Duodenal mucosa (tissue), 2 donors: ENCODE data around the gene MORN5.

Source experiments
- H3K27ac ChIP-seq: one replicate; pipeline ENCODE4 v1.7.0; 2013; ENCODE audit warnings: low read depth, low read length
- H3K27me3 ChIP-seq, 2 donors: one replicate each; pipeline ENCODE4 v1.7.0; 2013; ENCODE audit warnings: low read length in 2 of 2, control low read depth in 1 of 2; ENCODE audit not compliant: insufficient read depth in 2 of 2, control insufficient read depth in 1 of 2
- H3K36me3 ChIP-seq, 2 donors: one replicate each; pipeline ENCODE4 v1.7.0; 2013; ENCODE audit warnings: low read length in 2 of 2, control low read depth in 1 of 2; ENCODE audit not compliant: insufficient read depth in 2 of 2, control insufficient read depth in 1 of 2
- H3K4me1 ChIP-seq, 2 donors: one replicate each; pipeline ENCODE4 v1.7.0; 2013; ENCODE audit warnings: low read length in 2 of 2, control low read depth in 1 of 2; ENCODE audit not compliant: insufficient read depth in 2 of 2, control insufficient read depth in 1 of 2
- H3K4me3 ChIP-seq, 2 donors: one replicate each; pipeline ENCODE4 v1.7.0; 2013; ENCODE audit warnings: low read length in 2 of 2, low read depth in 1 of 2
- H3K9ac ChIP-seq, 2 donors: one replicate each; pipeline ENCODE4 v1.7.0; 2013; ENCODE audit warnings: low read length in 2 of 2, low read depth in 1 of 2
- H3K9me3 ChIP-seq, 2 donors: one replicate each; pipeline ENCODE4 v1.7.0; 2013; ENCODE audit warnings: low read length in 2 of 2, control low read depth in 1 of 2; ENCODE audit not compliant: control insufficient read depth in 1 of 2

The MORN5 gene

GRCh38 chr9:122143876-122144405 is 15.8 kb upstream of the MORN5 start:
- Histone ChIP-seq H3K9ac (no peak overlapping the region), H3K9me3 (no peaks in the 10 kb centered on the region), H3K4me3 (no peak overlapping the region), H3K4me1 (no peaks in the 10 kb centered on the region), H3K27ac (no peak overlapping the region), H3K36me3 (peaks cover 28 to 56% of the 10 kb centered on the region in 2 donors), H3K27me3 (no peaks in the 10 kb centered on the region)

GRCh38 chr9:122144836-122145591 is 14.7 kb upstream of the MORN5 start:
- peaks cover 28 to 63% of the 10 kb centered on the region in 2 donors for H3K36me3 ChIP-seq
- no peak overlapping the region for H3K27ac ChIP-seq
- no peak overlapping the region for H3K4me3 ChIP-seq
- no peaks in the 10 kb centered on the region for H3K27me3 ChIP-seq
- no peaks in the 10 kb centered on the region for H3K9me3 ChIP-seq
- no peaks in the 10 kb centered on the region for H3K4me1 ChIP-seq
- no peak overlapping the region for H3K9ac ChIP-seq

- Histone ChIP-seq H3K36me3 (peaks cover 28 to 66% of the 10 kb centered on the region in 2 donors), H3K9ac (no peak overlapping the region), H3K27me3 (no peaks in the 10 kb centered on the region), H3K27ac (no peak overlapping the region), H3K9me3 (no peaks in the 10 kb centered on the region), H3K4me3 (no peak overlapping the region), H3K4me1 (no peaks in the 10 kb centered on the region)
Observed at GRCh38 chr9:122145592-122145863, 14.2 kb upstream of the MORN5 start.

GRCh38 chr9:122151267-122151828 is 8.4 kb upstream of the MORN5 start:
- Histone ChIP-seq H3K4me1 (no peaks in the 10 kb centered on the region), H3K9me3 (no peaks in the 10 kb centered on the region), H3K27me3 (no peaks in the 10 kb centered on the region), H3K9ac (no peak overlapping the region), H3K36me3 (peaks cover 8 to 38% of the 10 kb centered on the region in 2 donors), H3K4me3 (no peak overlapping the region), H3K27ac (no peak overlapping the region)

- peaks cover 11 to 19% of the 10 kb centered on the region in 2 donors for H3K4me1 ChIP-seq
Observed at GRCh38 chr9:122155796-122156195, 3.9 kb upstream of the MORN5 start.

GRCh38 chr9:122158202-122158601 is 1.5 kb upstream of the MORN5 start:
- peaks cover 11 to 19% of the 10 kb centered on the region in 2 donors for H3K4me1 ChIP-seq
- H3K27ac ChIP-seq: no peak overlapping the region
- H3K9me3 ChIP-seq: no peaks in the 10 kb centered on the region
- H3K4me3 ChIP-seq: peak overlapping the region in 1 of 2 donors; percentile 13
- H3K27me3 ChIP-seq: peaks cover 0 to 3% of the 10 kb centered on the region in 2 donors
- no peaks in the 10 kb centered on the region for H3K36me3 ChIP-seq
- no peak overlapping the region for H3K9ac ChIP-seq

More at GRCh38 chr9:122155796-122156195, 3.9 kb upstream of the MORN5 start:
- Histone ChIP-seq H3K27me3 (no peaks in the 10 kb centered on the region), H3K36me3 (peaks cover 0 to 13% of the 10 kb centered on the region in 2 donors), H3K4me3 (no peak overlapping the region), H3K27ac (no peak overlapping the region), H3K9ac (no peak overlapping the region), H3K9me3 (no peaks in the 10 kb centered on the region)

GRCh38 chr9:122159925-122160246 is 178 bp downstream of the MORN5 start:
- peak overlapping the region; percentile 87 to 98 for H3K4me3 ChIP-seq
- H3K27ac ChIP-seq: no peak overlapping the region
- H3K9ac ChIP-seq: no peak overlapping the region
- H3K27me3 ChIP-seq: peaks cover 3% of the 10 kb centered on the region in 2 donors
- no peaks in the 10 kb centered on the region for H3K36me3 ChIP-seq
- peaks cover 11 to 19% of the 10 kb centered on the region in 2 donors for H3K4me1 ChIP-seq
- no peaks in the 10 kb centered on the region for H3K9me3 ChIP-seq

- H3K9me3 ChIP-seq: no peaks in the 10 kb centered on the region
- H3K4me3 ChIP-seq: no peak overlapping the region
- no peaks in the 10 kb centered on the region for H3K36me3 ChIP-seq
- H3K27ac ChIP-seq: no peak overlapping the region
- peaks cover 3 to 19% of the 10 kb centered on the region in 2 donors for H3K4me1 ChIP-seq
- peaks cover 3% of the 10 kb centered on the region in 2 donors for H3K27me3 ChIP-seq
- H3K9ac ChIP-seq: no peak overlapping the region
Observed at GRCh38 chr9:122162415-122162814, 2.7 kb downstream of the MORN5 start.

- Histone ChIP-seq H3K4me1 (peaks cover 0 to 4% of the 10 kb centered on the region in 2 donors), H3K9ac (no peak overlapping the region), H3K27ac (no peak overlapping the region), H3K4me3 (no peak overlapping the region), H3K36me3 (no peaks in the 10 kb centered on the region), H3K27me3 (peaks cover 3% of the 10 kb centered on the region in 2 donors), H3K9me3 (no peaks in the 10 kb centered on the region)
Observed at GRCh38 chr9:122164286-122164685, 4.6 kb downstream of the MORN5 start.

GRCh38 chr9:122168356-122168755 is 8.6 kb downstream of the MORN5 start:
- H3K9ac ChIP-seq: no peak overlapping the region
- no peak overlapping the region for H3K4me3 ChIP-seq
- H3K9me3 ChIP-seq: no peaks in the 10 kb centered on the region
- peaks cover 13 to 15% of the 10 kb centered on the region in 2 donors for H3K27me3 ChIP-seq
- H3K36me3 ChIP-seq: no peaks in the 10 kb centered on the region
- no peaks in the 10 kb centered on the region for H3K4me1 ChIP-seq
- no peak overlapping the region for H3K27ac ChIP-seq
